ENCODE results near the gene PLAAT1.

DNA sequence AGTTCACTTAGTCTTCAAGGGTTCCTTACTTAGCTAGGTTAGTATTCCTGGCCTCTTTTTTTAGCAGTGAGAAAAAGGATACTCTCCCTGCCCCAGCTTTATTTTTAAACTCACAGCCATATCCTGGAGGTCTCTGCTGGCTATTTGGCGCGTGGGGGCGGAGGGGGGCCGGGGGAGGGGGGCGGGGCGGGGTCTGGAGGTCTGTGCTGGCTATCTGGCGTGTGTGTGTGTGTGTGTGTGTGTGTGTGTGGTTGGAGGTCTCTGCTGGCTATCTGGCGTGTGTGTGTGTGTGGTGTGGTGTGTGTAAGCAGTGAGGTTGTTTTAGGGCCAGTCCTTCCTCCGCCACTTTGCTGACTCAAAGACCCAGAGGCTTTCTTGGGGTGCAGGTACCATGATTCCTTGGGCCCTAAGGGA is 579 bp upstream of the PLAAT1 start:
- no peak for TF ChIP-seq EP300 (IDR thresholded peaks at IDR 0.05)
- TF ChIP-seq POLR2A (IDR thresholded peaks at IDR 0.05), result no peak
